SK-N-DZ (cell line): Measurements from ENCODE around the gene NTN5.
"Not testable (repeated sequence)": the region's sequence is repeated elsewhere in the genome, so short reads cannot be mapped to it uniquely, and the experiment has no call there.

Source experiments
- DNase-seq: peaks from one replicate; pipeline ENCODE4 v3.0.0-alpha.2; 2015; ENCODE audit warnings: low spot score

Gene NTN5

GRCh38 chr19:48696353-48697010, 23.7 kb upstream of the NTN5 start:
- DNase-seq, result no peak

GRCh38 chr19:48695743-48696352, 23.0 kb upstream of the NTN5 start, which contains the start of gene FUT2:
Gene FUT2, plus strand, starts transcription at chr19:48695971. Its CDS starts 6,986 bp downstream, at chr19:48702957.
- DNase-seq, result no peak

- not testable (repeated sequence) for DNase-seq
These were observed 20.8 kb upstream of the NTN5 start for GRCh38 chr19:48693629-48694028.

GRCh38 chr19:48689449-48689848, 16.6 kb upstream of the NTN5 start:
- DNase-seq, result no peak

DNA sequence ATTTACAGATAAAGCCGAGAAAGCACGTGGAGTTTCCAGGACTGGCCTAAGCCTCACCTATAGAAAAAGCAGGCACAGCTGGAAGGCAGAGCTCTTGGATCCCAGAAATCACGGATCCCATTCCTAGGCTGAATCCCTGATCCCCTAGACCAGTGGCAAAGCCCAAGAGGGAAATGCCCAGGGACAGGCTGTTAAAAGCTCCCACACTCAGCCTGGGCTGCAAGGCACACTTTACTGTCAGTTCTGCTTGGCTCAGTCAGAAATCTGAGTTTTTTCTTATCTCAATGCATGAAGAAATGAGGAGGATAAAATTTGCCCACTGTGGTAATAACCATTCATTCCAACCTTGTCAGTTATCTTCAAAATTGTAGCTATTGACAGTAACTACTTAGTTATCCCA, 15.0 kb upstream of the NTN5 start:
- DNase-seq, result no peak

- not testable (repeated sequence) for DNase-seq
These were observed 13.8 kb upstream of the NTN5 start for GRCh38 chr19:48686637-48687036.

DNA sequence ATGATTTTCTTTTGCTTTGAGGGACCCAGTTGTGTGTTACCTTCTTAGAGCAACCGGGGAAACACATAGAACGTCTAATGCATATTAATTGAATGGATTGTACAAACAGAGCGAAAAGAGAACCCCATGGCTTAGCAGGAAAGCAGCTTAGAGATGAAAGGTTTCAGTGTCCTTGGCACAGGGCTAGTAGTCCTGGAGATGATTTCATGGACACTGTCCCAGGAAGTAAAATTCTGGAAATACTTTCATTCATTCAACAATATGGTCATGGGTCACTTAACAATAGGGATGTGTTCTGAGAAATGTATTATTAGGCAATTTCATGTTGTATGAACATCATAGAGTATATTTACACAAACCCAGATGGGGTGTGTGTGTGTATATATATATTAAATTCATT, 13.3 kb upstream of the NTN5 start:
- DNase-seq, result no peak

DNA sequence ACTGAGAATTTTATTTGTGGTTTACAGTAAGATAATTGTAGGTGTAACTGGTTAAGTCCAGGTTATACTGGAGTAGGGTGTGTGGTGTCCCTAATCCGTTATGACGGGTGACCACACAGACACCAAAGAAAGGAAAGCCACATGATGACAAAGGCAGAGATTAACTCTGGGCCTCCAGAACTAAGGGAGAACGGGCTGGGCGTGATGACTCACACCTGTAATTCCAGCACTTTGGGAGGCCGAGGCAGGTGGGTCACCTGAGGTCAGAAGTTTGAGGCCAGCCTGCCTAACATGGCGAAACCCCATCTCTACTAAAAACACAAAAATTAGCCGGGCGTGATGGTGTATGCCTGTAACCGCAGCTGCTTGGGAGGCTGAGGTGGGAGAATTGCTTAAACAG, 12.8 kb upstream of the NTN5 start:
- DNase-seq, result no peak

DNA sequence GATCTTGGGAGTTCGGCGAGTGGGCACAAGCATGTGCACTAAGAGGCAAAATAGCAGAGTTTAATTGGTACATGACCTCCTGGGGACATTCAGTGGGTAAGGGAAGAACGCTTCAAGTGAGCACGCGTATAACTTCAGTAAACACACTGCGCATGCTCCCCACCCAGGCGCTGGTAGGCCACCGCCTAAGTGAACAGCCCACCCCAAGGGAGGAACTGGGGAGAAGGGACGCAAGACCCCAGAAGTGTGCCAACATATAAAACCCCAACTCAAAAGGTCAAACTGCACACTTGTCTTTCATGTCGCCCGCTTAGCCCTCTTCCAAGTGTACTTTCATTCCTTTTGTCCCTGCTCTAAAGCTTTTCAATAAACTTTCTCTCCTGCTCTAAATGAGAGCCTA, 10.5 kb upstream of the NTN5 start:
- DNase-seq, result peak; percentile 49

DNA sequence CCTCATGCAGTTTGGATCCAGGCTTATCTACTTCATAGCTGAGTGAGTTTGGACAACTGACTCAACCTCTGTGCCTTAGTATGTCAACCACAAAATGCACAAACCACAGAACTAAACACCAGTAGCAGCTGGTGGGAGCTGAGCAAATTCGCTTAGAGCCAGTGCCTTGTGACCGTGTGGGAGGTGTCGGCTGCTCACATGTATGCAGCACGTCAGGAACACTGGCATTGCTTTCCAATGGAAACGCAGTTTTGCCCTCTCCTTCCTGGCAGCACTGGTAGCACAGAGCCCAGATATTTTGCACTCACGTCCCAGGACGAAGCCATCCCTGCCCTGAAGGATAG, 8.3 kb upstream of the NTN5 start:
- DNase-seq, result no peak

DNA sequence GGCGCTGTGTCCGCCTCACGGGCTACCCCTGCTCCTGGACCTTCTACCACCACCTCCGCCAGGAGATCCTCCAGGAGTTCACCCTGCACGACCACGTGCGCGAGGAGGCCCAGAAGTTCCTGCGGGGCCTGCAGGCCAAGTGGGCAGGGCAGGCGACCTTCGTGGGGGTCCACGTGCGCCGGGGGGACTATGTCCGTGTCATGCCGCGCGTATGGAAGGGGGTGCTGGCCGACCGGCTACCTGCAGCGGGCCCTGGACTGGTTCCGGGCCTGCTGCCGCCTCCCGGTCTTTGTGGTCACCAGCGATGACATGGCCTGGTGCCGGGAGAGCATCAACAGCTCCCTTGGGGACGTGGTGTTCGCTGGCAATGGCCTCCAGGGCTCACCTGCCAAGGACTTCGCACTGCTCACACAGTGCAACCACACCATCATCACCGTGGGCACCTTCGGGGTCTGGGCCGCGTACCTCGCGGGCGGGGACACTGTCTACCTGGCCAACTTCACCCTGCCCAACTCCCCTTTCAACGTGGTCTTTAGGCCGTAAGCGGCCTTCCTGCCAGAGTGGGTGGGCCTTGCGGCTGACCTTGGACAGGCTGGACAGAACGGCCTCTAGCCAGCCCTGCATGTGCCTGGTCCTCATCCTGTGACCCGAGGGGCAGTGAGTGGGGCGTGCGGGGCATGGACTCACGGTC, 7.8 kb upstream of the NTN5 start:
- DNase-seq, result no peak

- DNase-seq, result not testable (repeated sequence)
These were observed 7.2 kb upstream of the NTN5 start for GRCh38 chr19:48680006-48680405.

- no peak for DNase-seq
These were observed 5.4 kb upstream of the NTN5 start for GRCh38 chr19:48678201-48678600.

DNA sequence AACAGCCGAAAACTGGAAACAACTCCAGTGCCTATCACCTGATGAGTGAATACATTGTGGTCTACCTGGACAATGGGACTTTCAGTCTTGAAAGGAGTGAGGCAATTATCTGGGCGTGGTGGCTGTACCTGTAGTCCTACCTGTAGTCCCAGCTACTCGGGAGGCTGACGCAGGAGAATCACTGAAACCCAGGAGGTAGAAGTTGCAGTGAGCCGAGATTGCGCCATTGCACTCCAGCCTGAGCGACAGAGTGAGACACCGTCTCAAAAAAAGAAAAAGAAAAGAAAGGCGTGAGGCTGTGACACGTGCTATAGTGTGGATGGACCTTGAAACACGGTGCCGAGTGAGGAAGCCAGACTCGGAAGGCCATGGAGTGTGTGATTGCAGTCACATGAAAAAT, 4.1 kb upstream of the NTN5 start:
- DNase-seq, result no peak

DNA sequence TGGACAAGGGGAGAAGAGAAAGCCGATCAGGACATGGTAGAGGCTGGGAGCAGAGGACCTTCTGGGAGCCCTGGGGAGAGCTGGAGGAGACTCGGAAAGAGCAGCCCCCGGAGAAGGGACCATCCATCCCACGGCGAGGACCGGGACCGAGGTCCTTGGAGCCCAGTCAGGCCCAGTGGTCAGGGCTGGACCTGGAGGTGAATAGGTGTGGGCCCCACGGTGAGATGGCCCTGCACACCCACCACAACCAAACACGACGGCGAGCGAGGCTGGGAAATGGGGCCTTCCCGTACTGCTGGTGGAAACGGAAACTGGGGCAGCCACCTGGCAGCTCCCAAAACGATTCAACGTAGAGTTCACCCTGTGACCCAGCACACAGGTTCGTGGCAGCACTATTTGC, 3.7 kb upstream of the NTN5 start:
- no peak for DNase-seq

DNA sequence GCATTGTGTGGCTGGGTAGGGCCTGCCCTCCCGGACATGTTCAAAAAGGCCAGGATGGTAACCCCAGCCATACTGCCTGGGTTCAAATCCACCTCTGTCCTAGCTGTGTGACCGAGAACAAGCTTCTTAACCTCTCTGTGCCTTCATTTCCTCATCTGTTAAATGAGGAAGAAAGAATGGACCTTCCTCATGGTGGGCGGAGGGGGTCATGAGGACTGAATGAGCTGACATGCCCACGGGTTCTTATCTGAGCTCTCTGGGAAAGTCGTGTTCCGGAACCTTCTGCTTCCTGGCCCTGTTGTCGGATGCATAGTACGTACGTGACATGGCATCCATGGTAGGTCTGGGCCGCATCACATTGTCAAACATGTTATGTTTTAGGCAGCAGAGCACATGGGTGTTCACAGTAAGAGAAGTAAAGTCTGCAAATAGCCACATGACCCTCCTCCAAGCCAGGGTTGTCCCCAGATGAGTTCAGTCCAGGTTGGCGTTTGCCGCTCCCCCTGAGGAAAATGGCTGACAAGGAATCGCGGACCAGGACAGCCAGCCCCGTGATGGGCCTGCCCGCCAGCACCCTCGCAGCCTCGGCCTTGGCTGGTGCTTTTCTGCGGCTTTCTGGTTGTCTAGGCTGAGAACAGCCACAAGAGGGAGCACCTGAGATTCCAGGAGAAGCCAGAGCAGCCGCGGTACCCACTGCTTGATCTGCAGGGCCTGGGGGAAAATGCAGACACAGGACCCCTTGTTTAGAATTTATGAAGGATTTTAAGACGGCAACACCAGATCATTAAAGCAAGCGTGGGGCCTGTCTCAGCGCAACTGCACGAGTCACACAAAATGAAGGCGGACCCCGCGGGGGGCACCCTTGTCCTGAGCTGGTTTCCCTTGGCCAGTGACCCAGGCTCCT, 2.4 kb upstream of the NTN5 start:
- DNase-seq, result peak; percentile 78

DNA sequence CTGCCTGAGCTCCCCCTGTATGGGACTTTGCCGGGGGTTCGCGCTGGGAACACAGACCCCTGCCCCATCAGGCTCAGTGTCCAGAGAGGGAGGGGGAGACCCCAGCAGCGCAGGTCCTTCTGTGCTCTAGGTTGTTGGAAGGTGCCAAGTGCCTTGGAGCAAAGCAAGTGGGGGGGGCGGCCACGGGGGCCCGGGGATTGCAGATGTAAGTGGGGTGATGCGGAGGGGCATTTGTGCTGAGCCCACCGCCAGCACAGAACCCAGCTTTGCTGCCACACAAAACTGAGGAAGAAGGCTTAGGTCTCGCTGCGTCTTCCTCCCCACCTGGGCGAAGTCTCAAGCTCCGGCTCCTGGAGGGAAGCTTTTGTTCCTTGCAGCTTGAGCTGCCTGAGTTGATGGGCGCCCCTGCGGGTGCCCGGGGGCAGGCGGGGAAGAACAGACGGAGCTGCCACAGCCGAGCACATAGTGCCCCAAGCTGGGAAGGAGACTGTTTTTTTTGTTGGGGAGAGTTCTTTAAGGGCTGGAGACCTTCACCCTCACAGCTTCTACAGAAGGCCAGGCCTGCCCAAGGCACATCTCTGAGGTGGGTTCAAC, 1.5 kb upstream of the NTN5 start:
- DNase-seq, result no peak

DNA sequence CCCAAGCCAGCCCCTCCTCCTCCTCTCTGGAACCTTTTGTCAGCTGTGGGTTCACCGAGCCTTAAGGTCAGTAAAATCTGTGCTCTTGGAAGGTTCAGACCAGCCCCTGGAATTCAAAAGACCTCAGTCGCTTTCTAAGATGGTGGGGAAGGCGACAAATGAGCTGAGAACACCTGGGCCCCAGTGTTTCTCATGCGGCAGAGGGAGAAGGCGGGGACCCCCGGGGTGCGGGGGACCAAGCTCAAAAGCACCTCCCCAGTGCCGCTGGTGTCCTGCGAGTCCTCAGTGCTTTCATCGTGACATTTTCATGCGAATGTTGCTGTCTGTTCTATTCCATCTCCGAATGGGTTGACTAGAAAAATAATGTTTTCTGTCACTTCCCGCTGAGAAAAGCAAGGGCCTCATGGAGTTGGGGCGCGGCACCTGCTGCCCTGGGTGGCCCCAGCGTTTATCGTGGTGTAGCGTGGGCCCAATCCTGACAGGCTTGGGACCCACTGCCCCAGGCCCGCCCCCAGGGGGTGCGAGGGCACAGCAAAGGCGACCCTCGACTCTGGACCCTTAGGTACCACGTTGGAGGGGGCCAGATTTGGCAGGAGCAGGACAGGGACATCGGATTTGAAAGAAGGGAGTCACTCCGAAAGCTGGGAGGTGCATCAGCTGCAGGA, 751 bp upstream of the NTN5 start:
- DNase-seq, result no peak

DNA sequence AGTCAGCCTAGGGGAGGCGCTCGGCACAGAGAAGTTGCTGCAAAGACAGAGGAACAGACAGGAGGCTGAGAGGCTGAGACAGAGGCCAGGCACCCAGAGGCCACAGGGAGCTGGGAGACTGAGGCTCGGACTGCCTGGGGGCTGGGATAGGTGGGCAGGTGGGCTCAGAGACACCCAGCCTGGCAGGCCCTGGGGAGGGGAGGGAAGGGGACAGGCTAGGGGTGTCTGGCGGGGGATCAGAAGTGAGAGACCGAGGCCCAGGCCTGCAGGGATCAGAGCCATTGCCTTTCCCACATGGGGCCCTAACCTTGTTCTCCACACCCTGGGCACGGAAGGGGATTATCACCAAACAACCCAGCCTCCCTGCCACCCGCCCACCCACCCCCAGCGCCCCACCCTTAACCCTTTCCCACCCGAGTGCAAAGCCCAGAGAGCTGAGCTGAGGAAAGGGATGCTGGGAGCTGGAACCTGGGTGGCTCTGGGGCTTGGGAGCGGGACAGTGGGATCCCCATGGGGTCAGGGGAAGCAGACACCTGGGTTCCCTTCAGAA, 1.3 kb downstream of the NTN5 start:
- DNase-seq, result no peak

GRCh38 chr19:48670699-48671445, 1.9 kb downstream of the NTN5 start:
- DNase-seq, result no peak
